Thymus (tissue), 11 donors: ENCODE data around the gene STK35. TPM values are rescaled to one million over a fixed set of nuclear protein-coding genes. Genes with fewer than 3 reads are reported as not detected.

Experiments
- DNase-seq, 9 donors: peaks; one replicate each; pipeline ENCODE4 v3.0.0-alpha.2; 2013; ENCODE audit warnings: low spot score in 9 of 9, low read depth in 6 of 9, missing footprints in 1 of 9
- H3K27ac ChIP-seq, 2 donors: one replicate each; pipeline ENCODE4 v1.5.1; 2013; ENCODE audit warnings: control low read depth in 1 of 2, low read depth in 1 of 2, low read length in 1 of 2, mild to moderate bottlenecking in 1 of 2, moderate library complexity in 1 of 2
- H3K27me3 ChIP-seq, 2 donors: one replicate each; pipeline ENCODE4 v1.5.1; 2013; ENCODE audit warnings: low read length in 1 of 2; ENCODE audit not compliant: control insufficient read depth in 2 of 2, insufficient read depth in 1 of 2
- H3K36me3 ChIP-seq, 2 donors: one replicate each; pipeline ENCODE4 v1.5.1; 2013; ENCODE audit warnings: low read length in 1 of 2, mild to moderate bottlenecking in 1 of 2, moderate library complexity in 1 of 2; ENCODE audit not compliant: control insufficient read depth in 2 of 2, insufficient read depth in 2 of 2
- H3K4me1 ChIP-seq, 2 donors: one replicate each; pipeline ENCODE4 v1.5.1; 2013; ENCODE audit warnings: low read length in 2 of 2; ENCODE audit not compliant: control insufficient read depth in 2 of 2, insufficient read depth in 2 of 2
- H3K4me3 ChIP-seq, 2 donors: one replicate each; pipeline ENCODE4 v1.5.1; 2013; ENCODE audit warnings: low read length in 2 of 2, control low read depth in 1 of 2, mild to moderate bottlenecking in 1 of 2
- H3K9me3 ChIP-seq, 2 donors: one replicate each; pipeline ENCODE4 v1.5.1; 2013; ENCODE audit warnings: low read length in 1 of 2, mild to moderate bottlenecking in 1 of 2; ENCODE audit not compliant: control insufficient read depth in 2 of 2, insufficient read depth in 1 of 2
- WGBS: extraction: QIAGEN DNeasy Blood & Tissue Kit; methylation state at CpG from one replicate; pipeline ENCODE4 v1.1.7; 2013; 5-methylcytosine and 5-hydroxymethylcytosine counted together
- polyA plus RNA-seq: library from polyadenylated mRNA; stranded (reverse); fragments of 200-250 nt; gene quantifications from one replicate; pipeline ENCODE4 v1.2.3, GENCODE V29; 2013
- total RNA-seq: library from RNA; stranded (reverse); fragments of 120-200 nt; gene quantifications from one replicate; pipeline ENCODE4 v1.2.4, GENCODE V29; 2013
- donor health status: healthy.

The STK35 gene
- total and polyA plus RNA-seq, 2 donors, result 4.1 to 5.4 TPM

GRCh38 chr20:2114127-2114959 lies 12.7 kb downstream of the STK35 start:
- Histone ChIP-seq H3K4me3 (no peak overlapping the region), H3K9me3 (no peaks in the 10 kb centered on the region), H3K27ac (no peak overlapping the region), H3K27me3 (no peaks in the 10 kb centered on the region), H3K4me1 (peaks cover 6 to 13% of the 10 kb centered on the region in 2 donors), H3K36me3 (peaks cover 33 to 43% of the 10 kb centered on the region in 2 donors)
- WGBS, result 97% methylated on average over 9 of the region's 9 CpGs
- DNase-seq, result peak in 1 of 9 donors; percentile 10

- 88% methylated on average over 2 of the region's 2 CpGs for WGBS
- H3K27me3 ChIP-seq, result no peaks in the 10 kb centered on the region
- H3K4me3 ChIP-seq, result no peak overlapping the region
- no peak overlapping the region for H3K27ac ChIP-seq
- H3K36me3 ChIP-seq, result peaks cover 38 to 41% of the 10 kb centered on the region in 2 donors
- no peaks in the 10 kb centered on the region for H3K9me3 ChIP-seq
- H3K4me1 ChIP-seq, result peaks cover 6 to 13% of the 10 kb centered on the region in 2 donors
- no peak for DNase-seq
Observed at GRCh38 chr20:2114990-2115681, 13.5 kb downstream of the STK35 start.

DNA sequence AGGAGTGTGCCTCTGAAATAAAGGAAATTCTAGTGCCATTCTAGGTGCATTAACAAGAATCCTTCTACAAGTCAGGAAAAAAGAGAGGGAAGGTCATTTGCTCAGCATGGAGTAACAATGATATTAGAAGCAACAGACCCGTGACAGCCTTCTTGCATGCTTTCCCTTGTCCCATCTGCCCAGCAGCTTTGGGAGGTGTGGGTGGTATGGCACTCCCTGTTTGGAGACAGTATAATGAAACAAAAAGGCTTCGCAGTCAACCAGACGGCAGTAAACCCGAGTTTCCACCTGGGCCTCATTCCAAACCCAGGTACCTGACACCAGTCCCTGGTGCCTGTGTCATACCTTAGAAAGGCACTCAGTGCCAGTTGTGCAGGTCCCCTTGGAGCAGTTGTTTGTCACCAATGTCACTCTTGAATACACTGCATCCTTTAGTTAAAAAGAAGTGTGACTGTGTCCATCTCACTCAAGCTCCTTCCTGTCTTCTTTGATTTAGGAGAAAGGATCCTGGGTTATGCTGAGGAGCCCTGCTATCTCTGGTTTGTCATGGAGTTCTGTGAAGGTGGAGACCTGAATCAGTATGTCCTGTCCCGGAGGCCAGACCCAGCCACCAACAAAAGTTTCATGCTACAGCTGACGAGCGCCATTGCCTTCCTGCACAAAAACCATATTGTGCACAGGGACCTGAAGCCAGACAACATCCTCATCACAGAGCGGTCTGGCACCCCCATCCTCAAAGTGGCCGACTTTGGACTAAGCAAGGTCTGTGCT lies 14.7 kb downstream of the STK35 start:
- Histone ChIP-seq H3K27me3 (no peaks in the 10 kb centered on the region), H3K4me1 (peaks cover 6 to 9% of the 10 kb centered on the region in 2 donors), H3K27ac (no peak overlapping the region), H3K36me3 (peaks cover 37 to 51% of the 10 kb centered on the region in 2 donors), H3K4me3 (no peak overlapping the region), H3K9me3 (no peaks in the 10 kb centered on the region)
- 94% methylated on average over 9 of the region's 9 CpGs for WGBS
- no peak for DNase-seq

GRCh38 chr20:2118783-2119182 lies 17.2 kb downstream of the STK35 start:
- H3K36me3 ChIP-seq, result peaks cover 35 to 51% of the 10 kb centered on the region in 2 donors
- H3K27ac ChIP-seq, result no peak overlapping the region
- H3K27me3 ChIP-seq, result no peaks in the 10 kb centered on the region
- H3K4me1 ChIP-seq, result peaks cover 6 to 9% of the 10 kb centered on the region in 2 donors
- WGBS, result 98% methylated on average over 3 of the region's 3 CpGs
- no peak for DNase-seq
- H3K4me3 ChIP-seq, result no peak overlapping the region
- no peaks in the 10 kb centered on the region for H3K9me3 ChIP-seq

GRCh38 chr20:2122936-2123335 lies 21.3 kb downstream of the STK35 start:
- Histone ChIP-seq H3K27ac (no peak overlapping the region), H3K27me3 (no peaks in the 10 kb centered on the region), H3K9me3 (no peaks in the 10 kb centered on the region), H3K4me3 (no peak overlapping the region), H3K4me1 (no peaks in the 10 kb centered on the region), H3K36me3 (peaks cover 17 to 19% of the 10 kb centered on the region in 2 donors)
- WGBS, result 97% methylated on average over 6 of the region's 6 CpGs
- DNase-seq, result no peak

DNA sequence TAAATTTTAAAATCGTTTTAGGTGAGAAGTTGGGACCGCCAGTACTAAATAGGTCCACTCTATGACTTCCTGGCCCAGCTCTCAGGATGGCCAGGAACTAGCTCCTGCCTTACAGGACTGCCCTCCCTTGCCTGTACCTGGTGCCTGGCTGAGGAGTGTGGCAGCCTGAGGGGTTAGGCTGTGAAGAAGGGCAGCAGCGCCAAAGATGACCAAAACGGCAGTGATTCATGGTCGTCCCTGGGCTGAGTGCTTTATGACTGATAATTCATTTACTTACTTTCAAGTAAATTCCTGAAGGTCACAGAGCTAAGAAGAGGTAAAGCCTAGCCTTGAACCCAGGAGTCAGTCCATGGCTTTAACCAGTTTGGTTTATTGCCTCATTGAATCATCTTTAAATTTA lies 22.1 kb downstream of the STK35 start:
- WGBS, result 98% methylated on average over 5 of the region's 5 CpGs
- H3K36me3 ChIP-seq, result peaks cover 15 to 20% of the 10 kb centered on the region in 2 donors

GRCh38 chr20:2124564-2125213 lies 23.1 kb downstream of the STK35 start:
- no peaks in the 10 kb centered on the region for H3K9me3 ChIP-seq
- no peak overlapping the region for H3K4me3 ChIP-seq
- no peaks in the 10 kb centered on the region for H3K4me1 ChIP-seq
- no peaks in the 10 kb centered on the region for H3K27me3 ChIP-seq
- no peak overlapping the region for H3K27ac ChIP-seq
- no peak for DNase-seq
- 93% methylated on average over 7 of the region's 7 CpGs for WGBS
- peaks cover 11 to 20% of the 10 kb centered on the region in 2 donors for H3K36me3 ChIP-seq

More for the DNA sequence above, 22.1 kb downstream of the STK35 start:
- Histone ChIP-seq H3K27me3 (no peaks in the 10 kb centered on the region), H3K27ac (no peak overlapping the region), H3K9me3 (no peaks in the 10 kb centered on the region), H3K4me1 (no peaks in the 10 kb centered on the region), H3K4me3 (no peak overlapping the region)
- DNase-seq, result no peak

- no peaks in the 10 kb centered on the region for H3K9me3 ChIP-seq
- H3K4me1 ChIP-seq, result no peaks in the 10 kb centered on the region
- no peak overlapping the region for H3K27ac ChIP-seq
- 89% methylated on average over 7 of the region's 7 CpGs for WGBS
- no peak overlapping the region for H3K4me3 ChIP-seq
- no peak for DNase-seq
- no peaks in the 10 kb centered on the region for H3K27me3 ChIP-seq
- H3K36me3 ChIP-seq, result peaks cover 5 to 11% of the 10 kb centered on the region in 2 donors
Observed at GRCh38 chr20:2125474-2126112, 24.0 kb downstream of the STK35 start.
